DOHH2 (cell line): ENCODE data around the gene ZNF536.

Experiments
- H3F3A ChIP-seq: fragments of 200-600 bp; sonication (generic), shearing (Covaris generic); 2 replicates; pipeline ENCODE4 v1.6.0; 2016; ENCODE audit warnings: antibody characterized with exemption, mild to moderate bottlenecking; ENCODE audit not compliant: control insufficient read depth, insufficient read depth
- H3K27ac ChIP-seq: fragments of 200-600 bp; sonication (generic); 2 replicates; pipeline ENCODE4 v1.5.1; 2014; ENCODE audit warnings: low read depth, mild to moderate bottlenecking, low read length, moderate library complexity
- H3K27me3 ChIP-seq: fragments of 200-600 bp; sonication (generic); 2 replicates; pipeline ENCODE4 v1.6.1; 2014; ENCODE audit warnings: mild to moderate bottlenecking, low read length, mixed read lengths; ENCODE audit not compliant: control insufficient read depth
- H3K36me3 ChIP-seq: fragments of 200-600 bp; sonication (generic); 2 replicates; pipeline ENCODE4 v1.6.1; 2014; ENCODE audit warnings: mild to moderate bottlenecking, low read length, moderate library complexity, mixed read lengths; ENCODE audit not compliant: control insufficient read depth
- H3K4me1 ChIP-seq: fragments of 200-600 bp; sonication (generic); 2 replicates; pipeline ENCODE4 v1.6.1; 2014; ENCODE audit warnings: mild to moderate bottlenecking, low read length, mixed read lengths; ENCODE audit not compliant: control insufficient read depth
- H3K4me2 ChIP-seq: fragments of 200-600 bp; sonication (generic); 2 replicates; pipeline ENCODE4 v1.6.0; 2014; ENCODE audit warnings: mild to moderate bottlenecking, low read length, moderate library complexity
- H3K4me3 ChIP-seq: fragments of 200-600 bp; sonication (generic); 2 replicates; pipeline ENCODE4 v1.5.1; 2014; ENCODE audit warnings: mild to moderate bottlenecking, low read length, mixed read lengths
- H3K79me2 ChIP-seq: fragments of 200-600 bp; sonication (generic); 2 replicates; pipeline ENCODE4 v1.6.1; 2014; ENCODE audit warnings: mild to moderate bottlenecking, low read length, mixed read lengths; ENCODE audit not compliant: control insufficient read depth
- H3K9me2 ChIP-seq: fragments of 200-600 bp; sonication (generic); replicated peaks from 2 replicates; pipeline ENCODE4 v1.6.1; 2014; ENCODE audit warnings: mild to moderate bottlenecking, low read length, mixed read lengths; ENCODE audit not compliant: control insufficient read depth
- H3K9me3 ChIP-seq: fragments of 200-600 bp; sonication (generic); 2 replicates; pipeline ENCODE4 v1.6.1; 2014; ENCODE audit warnings: antibody characterized with exemption, low read length, mixed read lengths; ENCODE audit not compliant: control insufficient read depth, insufficient read depth
- H4K20me1 ChIP-seq: fragments of 200-600 bp; sonication (generic); 2 replicates; pipeline ENCODE4 v1.6.0; 2014; ENCODE audit warnings: low read depth, mild to moderate bottlenecking, antibody characterized with exemption, low read length, moderate library complexity; ENCODE audit not compliant: control insufficient read depth, insufficient read depth
- EZH2phosphoT487 ChIP-seq: fragments of 200-600 bp; sonication (generic); IDR thresholded peaks from 2 replicates; pipeline ENCODE4 v1.6.1; 2017; ENCODE audit warnings: borderline replicate concordance, mild to moderate bottlenecking, antibody characterized with exemption, low read length, moderate library complexity, mixed read lengths
- TF ChIP-seq, protein P1 (sequence below): fragments of 200-600 bp; sonication (generic); IDR thresholded peaks from one replicate; pipeline ENCODE4 v1.5.1; 2014; ENCODE audit warnings: antibody characterized with exemption, mild to moderate bottlenecking, low read depth, low read length; ENCODE audit not compliant: poor library complexity, severe bottlenecking

ZNF536 gene

DNA sequence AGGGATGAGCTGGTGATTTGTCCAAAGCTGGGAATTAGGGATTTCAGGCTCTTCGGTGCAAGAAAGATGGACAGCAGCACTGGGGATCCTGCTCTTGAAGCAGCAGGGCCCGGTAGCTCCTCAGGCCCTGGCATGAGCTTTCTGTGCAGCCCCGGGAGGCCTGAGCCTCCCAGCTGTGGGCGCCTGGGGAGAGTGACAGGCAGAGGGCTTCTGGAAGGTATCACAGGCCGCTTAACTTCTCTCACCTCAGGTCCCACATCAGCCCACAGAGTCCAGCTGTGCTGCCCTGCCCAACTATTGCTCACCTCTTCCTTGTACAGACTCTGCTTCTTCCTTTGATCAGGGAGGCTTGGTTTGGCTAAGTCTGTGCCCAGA lies 14.6 kb upstream of the ZNF536 start:
- TF ChIP-seq, protein P1, sequence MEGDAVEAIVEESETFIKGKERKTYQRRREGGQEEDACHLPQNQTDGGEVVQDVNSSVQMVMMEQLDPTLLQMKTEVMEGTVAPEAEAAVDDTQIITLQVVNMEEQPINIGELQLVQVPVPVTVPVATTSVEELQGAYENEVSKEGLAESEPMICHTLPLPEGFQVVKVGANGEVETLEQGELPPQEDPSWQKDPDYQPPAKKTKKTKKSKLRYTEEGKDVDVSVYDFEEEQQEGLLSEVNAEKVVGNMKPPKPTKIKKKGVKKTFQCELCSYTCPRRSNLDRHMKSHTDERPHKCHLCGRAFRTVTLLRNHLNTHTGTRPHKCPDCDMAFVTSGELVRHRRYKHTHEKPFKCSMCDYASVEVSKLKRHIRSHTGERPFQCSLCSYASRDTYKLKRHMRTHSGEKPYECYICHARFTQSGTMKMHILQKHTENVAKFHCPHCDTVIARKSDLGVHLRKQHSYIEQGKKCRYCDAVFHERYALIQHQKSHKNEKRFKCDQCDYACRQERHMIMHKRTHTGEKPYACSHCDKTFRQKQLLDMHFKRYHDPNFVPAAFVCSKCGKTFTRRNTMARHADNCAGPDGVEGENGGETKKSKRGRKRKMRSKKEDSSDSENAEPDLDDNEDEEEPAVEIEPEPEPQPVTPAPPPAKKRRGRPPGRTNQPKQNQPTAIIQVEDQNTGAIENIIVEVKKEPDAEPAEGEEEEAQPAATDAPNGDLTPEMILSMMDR: no peak
- no peak for TF ChIP-seq EZH2phosphoT487
- no peaks in the 10 kb centered on the region for H3K9me2 ChIP-seq
- no peak overlapping the region for H3K4me2 ChIP-seq
- H3K79me2 ChIP-seq: no peaks in the 10 kb centered on the region
- H3K27me3 ChIP-seq: no peaks in the 10 kb centered on the region
- no peaks in the 10 kb centered on the region for H3K4me1 ChIP-seq
- H3F3A ChIP-seq: no peaks in the 10 kb centered on the region
- H3K27ac ChIP-seq: no peak overlapping the region
- no peaks in the 10 kb centered on the region for H4K20me1 ChIP-seq
- no peaks in the 10 kb centered on the region for H3K36me3 ChIP-seq
- H3K9me3 ChIP-seq: no peaks in the 10 kb centered on the region
- H3K4me3 ChIP-seq: no peak overlapping the region

DNA sequence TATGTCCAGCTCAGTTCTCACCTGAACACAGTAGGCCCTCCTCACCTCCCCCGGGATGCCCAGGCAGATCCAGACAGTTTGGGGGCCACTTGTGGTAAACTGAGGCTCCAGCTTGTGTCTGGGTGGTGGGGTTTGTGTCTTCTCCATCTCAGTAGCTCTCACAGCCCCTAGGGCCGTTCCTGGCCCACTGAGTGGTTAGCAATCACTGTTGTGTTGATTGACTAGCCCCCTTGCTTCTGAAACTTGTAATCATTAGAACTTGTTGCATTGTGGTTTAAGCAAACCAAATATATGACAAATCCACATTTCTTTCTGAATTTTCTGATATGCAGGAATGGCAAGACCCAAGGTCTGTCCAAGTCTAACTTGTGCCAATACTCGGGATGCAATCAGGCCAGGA lies 13.9 kb upstream of the ZNF536 start:
- no peaks in the 10 kb centered on the region for H3K9me3 ChIP-seq
- H3K27me3 ChIP-seq: no peaks in the 10 kb centered on the region
- H3K4me2 ChIP-seq: no peak overlapping the region
- no peaks in the 10 kb centered on the region for H4K20me1 ChIP-seq
- H3K27ac ChIP-seq: no peak overlapping the region
- no peaks in the 10 kb centered on the region for H3K36me3 ChIP-seq
- no peaks in the 10 kb centered on the region for H3K79me2 ChIP-seq
- no peaks in the 10 kb centered on the region for H3K4me1 ChIP-seq
- no peaks in the 10 kb centered on the region for H3F3A ChIP-seq
- H3K4me3 ChIP-seq: no peak overlapping the region
- TF ChIP-seq, protein P1: no peak
- TF ChIP-seq EZH2phosphoT487: no peak
- H3K9me2 ChIP-seq: no peaks in the 10 kb centered on the region

DNA sequence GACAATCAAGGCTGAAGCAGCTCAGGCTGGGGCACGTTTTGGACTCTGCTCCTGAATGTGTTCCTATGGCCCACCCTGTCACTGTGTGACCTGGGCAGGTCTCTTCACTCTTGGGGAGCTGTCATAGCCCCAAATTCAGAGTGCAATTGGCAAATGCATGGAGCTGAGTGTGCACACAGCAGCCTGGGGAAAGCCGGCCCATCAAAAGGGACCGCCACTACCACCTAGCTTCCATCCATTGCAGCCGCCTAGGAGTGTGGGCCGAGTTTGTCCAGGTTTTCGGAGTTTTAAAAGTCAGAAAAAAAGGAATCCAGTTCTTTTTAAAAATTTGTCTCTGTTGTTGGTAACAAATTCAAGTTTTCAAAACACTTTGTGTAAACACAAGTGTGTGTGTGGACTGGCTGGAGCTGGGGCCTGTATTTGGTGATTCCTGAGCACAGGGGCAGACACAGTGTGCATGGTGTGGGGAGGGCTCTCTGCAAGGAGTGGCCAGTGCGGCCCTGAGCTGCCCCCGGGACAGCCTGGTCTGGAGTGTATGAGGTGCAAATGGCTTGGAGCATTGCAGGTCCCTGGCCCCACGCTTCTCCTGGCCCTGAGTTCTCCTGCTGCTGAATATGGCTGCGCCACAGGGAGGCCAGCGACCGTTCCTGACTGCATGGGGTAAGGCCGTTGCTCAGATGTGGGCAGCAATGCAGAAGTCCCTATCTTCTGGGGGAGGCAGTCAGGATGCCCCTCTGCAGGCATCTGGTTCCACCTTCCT lies 13.2 kb upstream of the ZNF536 start:
- Histone ChIP-seq H3K36me3 (no peaks in the 10 kb centered on the region), H3K9me3 (no peaks in the 10 kb centered on the region), H3K9me2 (no peaks in the 10 kb centered on the region), H3K27ac (no peak overlapping the region), H4K20me1 (no peaks in the 10 kb centered on the region), H3K4me3 (no peak overlapping the region), H3K27me3 (no peaks in the 10 kb centered on the region), H3K4me1 (no peaks in the 10 kb centered on the region), H3F3A (no peaks in the 10 kb centered on the region), H3K79me2 (no peaks in the 10 kb centered on the region), H3K4me2 (no peak overlapping the region)
- TF ChIP-seq, protein P1: no peak
- TF ChIP-seq EZH2phosphoT487: no peak
